Ovary (tissue), 9 donors: ENCODE results near the gene MTCH1. TPM values are rescaled to one million over a fixed set of nuclear protein-coding genes. Genes with fewer than 3 reads are reported as not detected.
"Not testable (repeated sequence)": the region's sequence is repeated elsewhere in the genome, so short reads cannot be mapped to it uniquely, and the experiment has no call there.

Source experiments
- DNase-seq, 5 donors: peaks; one replicate each; pipeline ENCODE4 v3.0.0-alpha.2; 2019 to 2020
- H3K27ac ChIP-seq, 2 donors: fragments of 200-600 bp; one replicate each; pipeline versions ENCODE4 v1.5.1 to v1.8.0; 2019 to 2022
- H3K27me3 ChIP-seq: fragments of 200-600 bp; one replicate; pipeline ENCODE4 v1.8.0; 2022
- H3K36me3 ChIP-seq: fragments of 200-600 bp; sonication (generic); one replicate; pipeline ENCODE4 v1.5.1; 2019
- H3K4me1 ChIP-seq: one replicate; pipeline ENCODE4 v1.8.1; 2013; ENCODE audit warnings: mild to moderate bottlenecking, moderate library complexity; ENCODE audit not compliant: insufficient read depth
- H3K4me3 ChIP-seq: fragments of 200-600 bp; sonication (generic); one replicate; pipeline ENCODE4 v1.5.1; 2017
- H3K9me3 ChIP-seq, 2 donors: fragments of 200-600 bp in 1 of 2; sonication (generic) in 1 of 2; one replicate each; pipeline versions ENCODE4 v1.5.1 to v1.8.1; 2013 to 2019; ENCODE audit warnings: mild to moderate bottlenecking in 1 of 2, moderate library complexity in 1 of 2
- CTCF ChIP-seq, 3 donors: fragments of 450-650 bp in 2 of 3; fragments of 200-600 bp in 1 of 3; IDR thresholded peaks; one replicate each; pipeline versions ENCODE4 v1.5.1 to v1.8.0; 2016 to 2022; ENCODE audit warnings: antibody characterized with exemption in 3 of 3, mild to moderate bottlenecking in 1 of 3
- EP300 ChIP-seq: sonication (generic); formaldehyde crosslinking; IDR thresholded peaks from one replicate; pipeline ENCODE4 v1.6.1; 2017; ENCODE audit warnings: antibody characterized with exemption
- POLR2A ChIP-seq: fragments of 450-650 bp; IDR thresholded peaks from one replicate; pipeline ENCODE4 v1.6.1; 2017; ENCODE audit warnings: antibody characterized with exemption, mild to moderate bottlenecking, moderate library complexity
- WGBS, 3 donors: extraction: QIAGEN DNeasy Blood & Tissue Kit in 1 of 3; methylation state at CpG; one replicate each; pipeline versions ENCODE4 v1.1.5 to v1.1.7; 2013 to 2017; 5-methylcytosine and 5-hydroxymethylcytosine counted together
- intact Hi-C, 4 donors: fragments of 100-400 bp; cut with DNase I; formaldehyde crosslinking; loops; one replicate each; pipeline versions ENCODE4 v1.11.0 to v1.15.1; 2022 to 2023
- polyA plus RNA-seq, 2 donors: library from polyadenylated mRNA; stranded (reverse); fragments of 200-250 nt in 1 of 2; fragments of 350-450 nt in 1 of 2; fragmentation: Illumina TruSeq in 1 of 2; extraction: RNeasy Lipid Tissue Mini Kit (QIAGEN cat#74804) in 1 of 2; gene quantifications; one replicate each; pipeline ENCODE4 v1.2.3, GENCODE V29; 2013 to 2014
- total RNA-seq, 7 donors: library from RNA; depleted of rRNA in 2 of 7; stranded (reverse); fragments of >200 nt in 2 of 7; fragmentation: NEBNext Ultra II Directional in 3 of 7; extraction: Animal tissue kit (Norgen Biotek cat#: 25700) in 3 of 7; gene quantifications; one replicate each; pipeline versions ENCODE4 v1.1.0 to v1.2.4, GENCODE V29; 2016 to 2023
- donor health status: DM: no; HTN: no; CAD: no; lungs with moderate emphysema.
- donor health status: DM: no; HTN: no; CAD: no.
- donor health status: Bipolar disorder and iron deficiency.
- donor health status: DM: yes; HTN: yes; CAD: no.
- donor health status: DM: no; HTN: no; CAD: no.
- donor health status: DM: yes; HTN: yes; CAD: no.

Gene MTCH1
- total and polyA plus RNA-seq, 9 donors, result 114 to 223 (median 180) TPM

- DNase-seq, result peak in 1 of 5 donors; percentile 31
- WGBS, 3 donors, result 62 to 69% (median 68%) methylated on average over 13 to 14 of the region's 14 CpGs
- Histone ChIP-seq H3K9me3 (no peaks in the 10 kb centered on the region), H3K27ac (no peak within 1 kb of the TSS), H3K36me3 (no peaks in the 10 kb centered on the region), H3K4me3 (no peak within 1 kb of the TSS), H3K27me3 (no peaks in the 10 kb centered on the region), H3K4me1 (no peaks in the 10 kb centered on the region)
- TF ChIP-seq CTCF (IDR thresholded peaks at IDR 0.05) (no peak), EP300 (no peak), POLR2A (no peak)
- intact Hi-C loops, result no loop called here
Observed at GRCh38 chr6:36954262-36954931, 31.6 kb downstream of the MTCH1 start, which contains the start of gene PI16. TSS of gene PI16 (plus strand) at chr6:36954738. CDS start at chr6:36954761, 23 bp downstream.

- intact Hi-C loops, result no loop called here
- Histone ChIP-seq H3K4me3 (no peak overlapping the region), H3K4me1 (no peaks in the 10 kb centered on the region), H3K27me3 (no peaks in the 10 kb centered on the region), H3K27ac (no peak overlapping the region), H3K9me3 (no peaks in the 10 kb centered on the region), H3K36me3 (no peaks in the 10 kb centered on the region)
- WGBS, 3 donors, result 82 to 90% (median 86%) methylated on average over 1 of the region's 1 CpG
- TF ChIP-seq POLR2A (no peak), EP300 (no peak), CTCF (IDR thresholded peaks at IDR 0.05) (no peak)
- peak in 1 of 5 donors; percentile 3 for DNase-seq
Observed at GRCh38 chr6:36953931-36954261, 32.1 kb downstream of the MTCH1 start.

GRCh38 chr6:36949636-36950035, 36.4 kb downstream of the MTCH1 start:
- no peaks in the 10 kb centered on the region for H3K4me1 ChIP-seq
- WGBS, 3 donors, result 85 to 93% (median 90%) methylated on average over 3 of the region's 3 CpGs
- H3K27me3 ChIP-seq, result no peaks in the 10 kb centered on the region
- no peak overlapping the region for H3K4me3 ChIP-seq
- no peaks in the 10 kb centered on the region for H3K36me3 ChIP-seq
- no peaks in the 10 kb centered on the region for H3K9me3 ChIP-seq
- intact Hi-C loops, result no loop called here
- TF ChIP-seq POLR2A, result no peak
- TF ChIP-seq EP300, result no peak
- TF ChIP-seq CTCF (IDR thresholded peaks at IDR 0.05), result no peak
- no peak overlapping the region for H3K27ac ChIP-seq
- DNase-seq, result no peak

GRCh38 chr6:36949076-36949475, 36.9 kb downstream of the MTCH1 start:
- WGBS, 3 donors, result 89 to 95% (median 92%) methylated on average over 9 of the region's 9 CpGs
- H3K4me3 ChIP-seq, intact Hi-C loops, DNase-seq, H3K27ac ChIP-seq, H3K4me1 ChIP-seq, H3K36me3 ChIP-seq, H3K9me3 ChIP-seq, H3K27me3 ChIP-seq: not testable (repeated sequence)

- Histone ChIP-seq H3K9me3 (no peaks in the 10 kb centered on the region), H3K36me3 (no peaks in the 10 kb centered on the region), H3K27ac (no peak overlapping the region), H3K4me1 (no peaks in the 10 kb centered on the region), H3K27me3 (no peaks in the 10 kb centered on the region), H3K4me3 (no peak overlapping the region)
- WGBS, 3 donors, result 69 to 73% (median 72%) methylated on average over 12 of the region's 12 CpGs
- TF ChIP-seq CTCF (IDR thresholded peaks at IDR 0.05) (no peak), POLR2A (no peak), EP300 (no peak)
- intact Hi-C loops, result no loop called here
- peak in 1 of 5 donors; percentile 14 for DNase-seq
Observed at GRCh38 chr6:36947570-36948351, 38.2 kb downstream of the MTCH1 start.
